Measurements from ENCODE around the gene SURF4.
"Not testable (repeated sequence)": the region's sequence is repeated elsewhere in the genome, so short reads cannot be mapped to it uniquely, and the experiment has no call there.

SURF4 gene

DNA sequence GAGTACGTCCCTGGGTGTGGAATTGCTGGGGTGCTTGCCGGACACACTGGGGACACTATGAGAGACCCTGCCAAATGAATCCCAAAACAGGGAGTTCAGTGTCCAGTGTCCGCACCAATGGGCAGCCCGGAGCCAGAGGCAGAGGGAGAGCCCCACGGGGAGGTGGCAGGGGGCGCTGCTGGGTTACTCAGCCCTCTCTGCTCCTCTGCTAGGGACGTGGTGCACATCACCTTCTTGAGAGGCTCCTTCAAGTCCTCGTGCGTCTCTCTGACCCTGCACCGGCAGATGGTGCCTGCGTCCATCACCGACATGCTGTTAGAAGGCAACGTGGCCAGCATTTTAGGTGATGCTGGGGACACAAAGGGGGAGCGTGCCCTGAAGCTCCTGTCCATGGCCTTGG is 21.1 kb upstream of the SURF4 start:
- no peak for DNase-seq (ENCODE audit: low read depth)
- peak; percentile 29 for TF ChIP-seq CTCF (conservative IDR thresholded peaks at IDR 0.05; ENCODE audit: low read length)
- H3K4me3 ChIP-seq (ENCODE audit: low read length) = no peak overlapping the region

- TF ChIP-seq CTCF (conservative IDR thresholded peaks at IDR 0.05; ENCODE audit: low read length) = no peak
- DNase-seq (ENCODE audit: low read depth) = no peak
- H3K4me3 ChIP-seq (ENCODE audit: low read length) = no peak overlapping the region
Measured at GRCh38 chr9:133394687-133395271, 18.9 kb upstream of the SURF4 start.

DNA sequence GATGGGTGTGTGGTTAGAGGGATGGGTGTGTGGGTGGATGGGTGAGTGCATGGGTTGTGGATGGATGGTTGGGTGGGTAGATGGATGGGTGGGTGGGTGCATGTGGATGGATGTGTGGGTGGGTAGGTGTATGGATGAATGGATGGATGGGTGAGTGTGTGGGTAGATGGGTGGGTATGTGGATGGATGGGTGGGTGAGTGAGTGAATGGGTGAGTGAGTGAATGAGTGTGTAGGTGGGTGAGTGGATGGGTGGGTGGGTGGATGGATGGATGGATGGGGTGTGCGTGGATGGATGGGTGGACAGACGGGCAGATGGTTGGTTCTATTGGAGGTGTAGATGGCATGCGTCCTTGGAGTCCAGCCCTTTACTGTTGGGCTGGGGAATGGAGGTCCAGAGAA is 17.5 kb upstream of the SURF4 start:
- no peak for TF ChIP-seq CTCF (conservative IDR thresholded peaks at IDR 0.05; ENCODE audit: low read length)
- H3K4me3 ChIP-seq (ENCODE audit: low read length) = no peak overlapping the region
- no peak for DNase-seq (ENCODE audit: low read depth)

- DNase-seq (ENCODE audit: low read depth); H3K4me3 ChIP-seq (ENCODE audit: low read length): not testable (repeated sequence)
Measured at GRCh38 chr9:133392308-133392707, 16.4 kb upstream of the SURF4 start.

DNA sequence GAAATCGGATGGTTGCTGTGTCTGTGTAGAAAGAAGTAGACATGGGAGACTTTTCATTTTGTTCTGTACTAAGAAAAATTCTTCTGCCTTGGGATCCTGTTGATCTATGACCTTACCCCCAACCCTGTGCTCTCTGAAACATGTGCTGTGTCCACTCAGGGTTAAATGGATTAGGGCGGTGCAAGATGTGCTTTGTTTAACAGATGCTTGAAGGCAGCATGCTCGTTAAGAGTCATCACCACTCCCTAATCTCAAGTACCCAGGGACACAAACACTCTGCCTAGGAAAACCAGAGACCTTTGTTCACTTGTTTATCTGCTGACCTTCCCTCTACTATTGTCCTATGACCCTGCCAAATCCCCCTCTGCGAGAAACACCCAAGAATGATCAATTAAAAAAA is 15.6 kb upstream of the SURF4 start:
- not testable (repeated sequence) for DNase-seq (ENCODE audit: low read depth)

GRCh38 chr9:133390713-133391112 is 14.9 kb upstream of the SURF4 start:
- H3K4me3 ChIP-seq (ENCODE audit: low read length) = no peak overlapping the region
- TF ChIP-seq CTCF (conservative IDR thresholded peaks at IDR 0.05; ENCODE audit: low read length) = no peak
- no peak for DNase-seq (ENCODE audit: low read depth)

More for the DNA sequence above, 15.6 kb upstream of the SURF4 start:
- not testable (repeated sequence) for H3K4me3 ChIP-seq (ENCODE audit: low read length)

- no peak for DNase-seq (ENCODE audit: low read depth)
- no peak overlapping the region for H3K4me3 ChIP-seq (ENCODE audit: low read length)
- no peak for TF ChIP-seq CTCF (conservative IDR thresholded peaks at IDR 0.05; ENCODE audit: low read length)
Measured at GRCh38 chr9:133389562-133389961, 13.7 kb upstream of the SURF4 start.

GRCh38 chr9:133389025-133389557 is 13.2 kb upstream of the SURF4 start:
- DNase-seq (ENCODE audit: low read depth) = no peak
- no peak overlapping the region for H3K4me3 ChIP-seq (ENCODE audit: low read length)
- no peak for TF ChIP-seq CTCF (conservative IDR thresholded peaks at IDR 0.05; ENCODE audit: low read length)
